IMR-90 (cell line): ENCODE results near the gene OTUD6A. TPM values are rescaled to one million over a fixed set of nuclear protein-coding genes. Genes with fewer than 3 reads are reported as not detected.

Experiments used
- ATAC-seq: fragments of 200-7000 bp; cut with Tn5 transposase; 2 replicates; pipeline ENCODE4 v1.9.1; 2020; ENCODE audit warnings: low read depth, mild to moderate bottlenecking, moderate library complexity
- BruUV-seq: library from RNA; stranded (reverse); fragments of 400-500 nt; replicated peaks from 2 replicates; lab custom pipeline; 2021; lab: Mats Ljungman, UMichigan
- CTCF ChIA-PET: fragments of 300-600 bp; formaldehyde crosslinking; extraction: SDS; loops from one replicate; lab custom pipeline; 2021; ENCODE audit warnings: antibody characterized with exemption; lab: Yijun Ruan, JAX
- POLR2A ChIA-PET: fragments of 300-600 bp; sonication (Branson Sonifier 250); formaldehyde crosslinking; loops from one replicate; lab custom pipeline; 2022; ENCODE audit warnings: antibody characterized with exemption; ENCODE audit not compliant: unreplicated experiment; lab: Charles Lee
- DNase-seq: peaks from one replicate; pipeline ENCODE4 v3.0.0; 2013
- H2AFZ ChIP-seq: replicated peaks from 2 replicates; pipeline ENCODE3; 2013; ENCODE audit warnings: low read length, mild to moderate bottlenecking; ENCODE audit not compliant: poor library complexity
- H2AK5ac ChIP-seq: 2 replicates; pipeline ENCODE4 v1.6.1; 2013; ENCODE audit warnings: low read depth, low read length, inconsistent platforms
- H2AK9ac ChIP-seq: replicated peaks from 2 replicates; pipeline ENCODE3; 2013; ENCODE audit warnings: mild to moderate bottlenecking, low read depth, low read length, moderate library complexity; ENCODE audit not compliant: poor library complexity
- H2BK120ac ChIP-seq: 2 replicates; pipeline ENCODE4 v1.6.1; 2013; ENCODE audit warnings: low read depth, low read length, inconsistent platforms
- H2BK15ac ChIP-seq: 3 replicates; pipeline ENCODE4 v1.6.1; 2013; ENCODE audit warnings: low read depth, low read length, inconsistent platforms
- H2BK20ac ChIP-seq: 2 replicates; pipeline ENCODE4 v1.6.1; 2013; ENCODE audit warnings: low read depth, mild to moderate bottlenecking, inconsistent platforms, low read length, moderate library complexity
- H2BK5ac ChIP-seq: 2 replicates; pipeline ENCODE4 v1.6.1; 2013; ENCODE audit warnings: mild to moderate bottlenecking, low read depth, low read length, inconsistent platforms; ENCODE audit not compliant: poor library complexity, severe bottlenecking
- H3K14ac ChIP-seq: replicated peaks from 2 replicates; pipeline ENCODE4 v1.6.1; 2013; ENCODE audit warnings: low read depth, low read length, inconsistent platforms
- H3K18ac ChIP-seq: 2 replicates; pipeline ENCODE4 v1.6.1; 2013; ENCODE audit warnings: low read depth, low read length, control low read depth
- H3K23ac ChIP-seq: 2 replicates; pipeline ENCODE4 v1.6.1; 2013; ENCODE audit warnings: low read depth, low read length, inconsistent platforms
- H3K27ac ChIP-seq: 2 replicates; pipeline ENCODE4 v1.5.1; 2013; ENCODE audit warnings: mild to moderate bottlenecking, control low read depth, low read length; ENCODE audit not compliant: insufficient read depth
- H3K27me3 ChIP-seq: 2 replicates; pipeline ENCODE4 v1.6.1; 2013; ENCODE audit warnings: low read length; ENCODE audit not compliant: control insufficient read depth, insufficient read depth
- H3K36me3 ChIP-seq: 2 replicates; pipeline ENCODE4 v1.6.1; 2013; ENCODE audit warnings: low read length, mixed read lengths; ENCODE audit not compliant: control insufficient read depth, insufficient read depth
- H3K4ac ChIP-seq: 2 replicates; pipeline ENCODE4 v1.6.1; 2013; ENCODE audit warnings: low read depth, low read length, inconsistent platforms
- H3K4me1 ChIP-seq: 2 replicates; pipeline ENCODE4 v1.6.1; 2013; ENCODE audit warnings: low read length, mixed read lengths; ENCODE audit not compliant: control insufficient read depth, insufficient read depth
- H3K4me2 ChIP-seq: 2 replicates; pipeline ENCODE4 v1.6.1; 2013; ENCODE audit warnings: low read depth, mild to moderate bottlenecking, control low read depth, low read length, moderate library complexity
- H3K4me3 ChIP-seq: 2 replicates; pipeline ENCODE4 v1.5.1; 2013; ENCODE audit warnings: low read depth, mild to moderate bottlenecking, control low read depth, low read length, moderate library complexity; ENCODE audit not compliant: insufficient read depth
- H3K56ac ChIP-seq: 2 replicates; pipeline ENCODE4 v1.6.1; 2013; ENCODE audit warnings: low read length, inconsistent platforms; ENCODE audit not compliant: insufficient read depth; ENCODE audit errors: extremely low read depth
- H3K79me1 ChIP-seq, 2 experiments: 2 replicates each; pipeline ENCODE4 v1.6.1; 2013; ENCODE audit warnings: low read length in 2 of 2, inconsistent platforms in 1 of 2, low read depth in 1 of 2
- H3K9ac ChIP-seq: 2 replicates; pipeline ENCODE4 v1.6.1; 2013; ENCODE audit warnings: low read depth, low read length, control low read depth
- H3K9me1 ChIP-seq: 2 replicates; pipeline ENCODE4 v1.6.1; 2013; ENCODE audit warnings: low read length, inconsistent platforms; ENCODE audit not compliant: insufficient read depth
- H3K9me3 ChIP-seq: 2 replicates; pipeline ENCODE4 v1.6.1; 2013; ENCODE audit warnings: low read length; ENCODE audit not compliant: control insufficient read depth, insufficient read depth
- H4K20me1 ChIP-seq: 2 replicates; pipeline ENCODE4 v1.6.1; 2013; ENCODE audit warnings: low read length, inconsistent platforms; ENCODE audit not compliant: insufficient read depth
- H4K5ac ChIP-seq: 2 replicates; pipeline ENCODE4 v1.6.1; 2013; ENCODE audit warnings: mild to moderate bottlenecking, low read depth, low read length, control low read depth
- H4K8ac ChIP-seq, 2 experiments: 2 replicates each; pipeline ENCODE4 v1.6.1; 2013; ENCODE audit warnings: low read depth in 2 of 2, low read length in 2 of 2, control low read depth in 1 of 2, inconsistent platforms in 1 of 2
- H4K91ac ChIP-seq: 2 replicates; pipeline ENCODE4 v1.6.1; 2013; ENCODE audit warnings: low read depth, low read length, inconsistent platforms; ENCODE audit not compliant: insufficient read depth
- MAFK ChIP-seq: IDR thresholded peaks from 2 replicates; pipeline ENCODE4 v1.6.1; 2012; ENCODE audit warnings: low read depth, low read length, improper control_type of control experiment
- MXI1 ChIP-seq: IDR thresholded peaks from 2 replicates; pipeline ENCODE4 v1.6.1; 2012; ENCODE audit warnings: low read depth, mild to moderate bottlenecking, low read length, moderate library complexity, borderline replicate concordance
- RAD21 ChIP-seq: IDR thresholded peaks from 2 replicates; pipeline ENCODE4 v1.6.1; 2012; ENCODE audit warnings: low read length, improper control_type of control experiment
- RCOR1 ChIP-seq: IDR thresholded peaks from 2 replicates; pipeline ENCODE4 v1.6.1; 2012; ENCODE audit warnings: mild to moderate bottlenecking, low read length, improper control_type of control experiment; ENCODE audit not compliant: insufficient replicate concordance
- USF2 ChIP-seq: fragments of 150-350 bp; IDR thresholded peaks from 2 replicates; pipeline ENCODE4 v1.6.1; 2017; ENCODE audit warnings: mild to moderate bottlenecking, antibody characterized with exemption, low read length, low read depth
- dilution Hi-C: fragments of 300-500 bp; cut with HindIII; formaldehyde crosslinking; loops from one replicate; pipeline ENCODE4 v1.14.3; 2018; ENCODE audit warnings: low sequenced_read_pairs; ENCODE audit not compliant: unreplicated experiment
- in situ Hi-C: fragments of 300-500 bp; cut with MboI; formaldehyde crosslinking; loops from 3 replicates; pipeline ENCODE4 v1.14.3; 2019; ENCODE audit warnings: low sequenced_read_pairs, inconsistent platforms, mixed read lengths
- intact Hi-C: fragments of 100-400 bp; cut with micrococcal nuclease; formaldehyde crosslinking; loops from 2 replicates; pipeline ENCODE4 v1.10.0; 2022
- polyA plus RNA-seq, 3 experiments: library from polyadenylated mRNA; depleted of rRNA; stranded (reverse); fragments of >200 nt; gene quantifications; 2 replicates each; pipeline ENCODE4 v1.2.3, GENCODE V29; 2012; ENCODE audit warnings: low replicate concordance in 1 of 3
- total RNA-seq: library from RNA; depleted of rRNA; stranded (reverse); fragments of >200 nt; gene quantifications from 2 replicates; pipeline ENCODE4 v1.2.3, GENCODE V29; 2012

The OTUD6A gene
- total and polyA plus RNA-seq, 2 of the 4 experiments (the other 2 are of a cell fraction), result not detected

GRCh38 chrX:70046978-70047377, 15.3 kb upstream of the OTUD6A start:
- dilution Hi-C loops (no loop called here), in situ Hi-C loops (no loop called here)
- H3K4me2 ChIP-seq, result no peak overlapping the region

More at GRCh38 chrX:70046978-70047377, 15.3 kb upstream of the OTUD6A start:
- Histone ChIP-seq H4K8ac (no peak overlapping the region), H3K4me3 (no peak overlapping the region), H4K91ac (no peak overlapping the region), H2BK120ac (peak overlapping the region; percentile 46; the same call in 1 of the 2 replicates), H2AFZ (no peak overlapping the region), H2BK5ac (no peak overlapping the region), H3K14ac (no peak overlapping the region), H3K27ac (no peak overlapping the region), H3K27me3 (peaks cover 7% of the 10 kb centered on the region), H3K4me1 (peaks cover 2% of the 10 kb centered on the region; the same call in 1 of the 2 replicates), H3K9ac (no peak overlapping the region), H2BK20ac (no peak overlapping the region), H3K36me3 (no peaks in the 10 kb centered on the region), H2BK15ac (no peak overlapping the region), H3K9me3 (no peaks in the 10 kb centered on the region), H3K79me1 (no peaks in the 10 kb centered on the region), H4K20me1 (no peaks in the 10 kb centered on the region), H2AK9ac (no peak overlapping the region), H3K4ac (no peak overlapping the region), H3K56ac (no peak overlapping the region), H3K23ac (no peak overlapping the region), H4K5ac (no peak overlapping the region), H3K18ac (no peak overlapping the region), H2AK5ac (no peak overlapping the region), H3K9me1 (no peaks in the 10 kb centered on the region)
- no peak for ATAC-seq
- CTCF ChIA-PET, result no interaction called here
- no TSS peak for BruUV-seq
- POLR2A ChIA-PET, result no interaction called here
- intact Hi-C loops, result no loop called here
- peak; percentile 47 for DNase-seq
- no peak for TF ChIP-seq RAD21
- no peak for TF ChIP-seq USF2
- no peak for TF ChIP-seq RCOR1
- TF ChIP-seq MXI1, result no peak
- TF ChIP-seq MAFK, result peak; percentile 88
